HG03039 (cell line): ENCODE measurements around the gene MESP2.
"Not testable (repeated sequence)": the region's sequence is repeated elsewhere in the genome, so short reads cannot be mapped to it uniquely, and the experiment has no call there.

ENCODE experiments used
- ATAC-seq: cut with Tn5 transposase; IDR thresholded peaks from one replicate; pipeline ENCODE4 v1.9.1; 2021; ENCODE audit warnings: mild to moderate bottlenecking, moderate library complexity; ENCODE audit not compliant: unreplicated experiment

MESP2 gene

DNA sequence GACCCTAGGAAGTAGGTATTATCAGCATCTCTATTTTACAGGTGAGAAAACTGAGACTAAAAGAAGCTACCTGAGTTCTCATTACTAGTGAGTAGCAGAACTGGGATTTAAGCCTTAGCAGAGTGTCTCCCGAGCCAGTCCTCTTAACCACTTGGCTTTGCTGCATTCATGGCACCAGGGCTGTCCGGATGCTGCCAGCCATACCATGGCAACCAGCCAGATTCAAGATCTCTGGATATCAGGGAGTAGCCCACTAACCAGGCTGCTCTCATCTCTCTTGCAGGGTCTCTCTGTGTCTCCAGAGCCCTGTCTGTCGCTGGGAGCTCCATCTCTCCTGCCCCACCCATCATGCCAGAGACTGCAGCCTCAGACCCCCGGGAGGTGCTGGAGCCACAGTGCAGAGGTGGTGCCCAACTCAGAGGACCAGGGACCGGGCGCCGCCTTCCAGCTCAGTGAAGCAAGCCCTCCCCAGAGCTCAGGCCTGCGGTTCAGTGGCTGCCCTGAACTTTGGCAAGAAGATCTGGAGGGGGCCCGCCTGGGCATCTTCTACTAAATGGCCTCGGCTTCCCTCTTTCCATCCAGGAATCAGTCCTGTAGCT, 1.7 kb downstream of the MESP2 start:
- ATAC-seq, result no peak

DNA sequence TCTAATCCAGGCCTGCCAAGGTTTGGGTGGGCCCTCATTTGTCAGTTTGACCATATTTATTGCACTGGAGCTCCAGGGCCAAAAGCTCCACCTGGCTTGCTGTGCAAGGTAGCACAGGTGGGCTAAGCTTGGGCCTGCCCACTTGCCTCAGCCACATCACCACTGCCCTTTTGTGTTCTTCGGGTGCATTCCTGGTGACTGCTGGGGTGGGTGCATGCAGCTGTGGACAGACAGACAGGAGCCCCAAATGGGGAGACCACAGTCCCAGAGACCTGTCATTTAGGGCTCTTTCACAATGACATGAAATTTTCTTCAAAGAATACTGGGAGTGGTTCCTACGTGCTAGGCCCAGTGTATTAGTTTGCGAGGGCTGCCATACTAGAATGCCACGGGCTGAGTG, 2.7 kb downstream of the MESP2 start:
- ATAC-seq, result no peak

DNA sequence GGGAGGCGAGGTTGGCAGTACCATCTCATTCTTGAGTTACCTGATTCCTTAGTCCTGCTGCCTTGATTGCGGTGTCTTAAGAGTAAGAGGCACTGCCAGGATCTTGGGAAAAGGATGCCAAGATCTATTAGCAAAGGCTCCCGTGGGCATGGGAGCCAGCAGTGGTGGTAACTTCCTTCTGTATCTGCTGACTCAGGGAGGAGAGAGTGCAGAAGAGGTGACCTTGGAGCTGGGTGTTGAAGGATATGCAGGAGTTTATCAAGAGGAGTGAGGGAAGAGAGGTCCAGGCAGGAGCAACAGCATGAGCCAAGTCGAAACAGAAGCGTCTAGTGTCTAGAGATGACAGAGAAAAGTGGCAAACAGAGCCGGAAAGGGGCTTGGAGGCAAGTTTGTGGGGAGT, 4.5 kb downstream of the MESP2 start:
- ATAC-seq, result no peak

DNA sequence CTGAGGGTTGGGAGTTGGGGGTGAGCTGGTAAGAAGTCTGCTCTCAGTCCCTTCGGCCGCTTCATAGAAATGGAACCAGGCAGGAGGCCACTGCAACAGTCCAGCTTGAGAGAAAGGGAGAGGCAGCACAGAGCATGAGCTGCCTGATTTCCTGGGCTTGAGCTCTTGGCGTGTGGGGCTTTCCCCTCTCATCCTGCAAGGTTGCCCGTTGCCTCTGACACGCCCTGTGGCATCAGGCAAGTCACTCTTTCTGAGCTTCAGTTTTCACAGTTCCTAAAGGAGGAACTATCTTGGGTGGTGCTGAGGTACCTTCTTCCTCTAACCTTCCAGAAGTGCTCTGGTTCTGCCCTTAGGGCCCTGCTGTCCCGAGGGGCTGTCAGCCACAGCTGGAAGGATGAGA, 4.9 kb downstream of the MESP2 start:
- no peak for ATAC-seq

DNA sequence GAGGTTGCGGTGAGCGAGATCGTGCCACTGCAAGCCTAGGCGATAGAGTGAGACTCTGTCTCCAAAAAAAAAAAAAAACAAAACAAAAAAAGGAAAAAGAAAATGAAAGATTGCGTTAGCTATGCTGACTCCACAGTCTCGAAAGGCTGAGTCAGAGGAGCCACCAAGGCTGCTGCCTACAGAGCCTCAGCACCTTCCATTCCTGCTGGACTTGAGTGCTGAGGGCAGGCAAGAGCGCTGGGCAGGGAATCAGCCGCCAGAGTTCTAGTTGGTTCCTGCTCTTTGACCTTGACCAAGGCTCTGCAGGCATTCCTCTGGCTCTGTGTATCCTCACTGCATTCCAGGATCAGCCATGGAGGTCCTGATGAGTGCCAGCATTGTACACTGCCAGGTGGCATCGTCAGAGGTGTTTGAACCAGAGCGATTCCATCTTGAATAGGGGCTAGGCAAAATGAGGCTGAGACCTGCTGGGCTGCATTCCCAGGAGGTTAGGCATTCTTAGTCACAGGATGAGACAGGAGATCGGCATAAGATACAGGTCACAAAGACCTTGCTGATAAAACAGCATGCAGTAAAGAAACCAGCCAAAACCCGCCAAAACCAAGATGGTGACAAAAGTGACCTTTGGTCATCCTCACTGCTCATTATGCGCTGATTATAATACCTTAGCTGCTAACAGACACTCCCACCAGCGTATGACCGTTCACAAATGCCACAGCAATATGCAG, 5.9 kb downstream of the MESP2 start:
- ATAC-seq, result no peak

DNA sequence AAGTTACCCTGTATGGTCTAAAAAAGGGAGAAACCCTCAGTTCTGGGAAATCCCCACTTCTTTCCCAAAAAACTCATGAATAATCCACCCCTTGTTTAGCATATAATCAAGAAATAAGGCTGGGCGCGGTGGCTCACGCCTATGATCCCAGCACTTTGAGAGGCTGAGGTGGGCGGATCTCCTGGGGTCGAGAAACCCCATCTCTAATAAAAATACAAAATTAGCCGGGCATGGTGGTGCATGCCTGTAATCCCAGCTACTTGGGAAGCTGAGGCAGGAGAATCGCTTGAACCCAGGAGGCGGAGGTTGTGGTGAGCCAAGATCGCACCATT, 6.5 kb downstream of the MESP2 start:
- not testable (repeated sequence) for ATAC-seq

DNA sequence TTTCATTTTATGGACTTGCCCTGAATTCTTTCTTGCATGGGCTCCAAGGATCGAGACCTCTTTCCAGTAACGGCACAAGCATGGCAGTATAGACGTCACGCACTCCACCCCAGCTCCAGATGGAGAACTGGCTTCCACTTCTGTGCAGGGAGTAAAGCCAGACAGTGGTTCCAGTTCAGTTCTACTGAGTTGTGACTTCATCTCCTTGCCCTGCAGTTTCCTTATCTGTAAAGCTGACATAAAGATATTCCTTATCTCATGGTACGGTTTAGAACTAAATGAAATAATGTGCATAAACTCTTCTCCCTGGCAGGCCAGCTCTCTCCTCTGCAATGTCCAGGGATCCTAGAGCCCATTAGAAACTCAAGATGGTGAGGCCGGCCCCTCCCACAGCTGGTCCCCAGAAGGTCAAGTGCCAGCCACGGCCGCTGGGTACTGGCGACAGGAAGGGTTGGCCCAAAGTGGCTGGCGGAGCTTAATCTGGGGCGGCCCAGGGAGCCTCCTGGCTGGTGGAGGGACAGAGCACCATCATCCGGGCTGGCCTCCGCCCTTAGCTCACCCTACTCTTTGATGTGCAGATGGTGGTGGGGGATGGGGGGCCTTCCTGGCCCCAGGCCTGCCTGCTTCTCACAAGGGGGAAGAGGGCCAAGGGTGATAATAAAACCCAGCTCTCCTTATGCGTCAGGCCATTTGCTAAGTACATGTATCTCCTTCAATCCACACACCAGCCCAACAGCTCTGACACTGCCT, 7.2 kb downstream of the MESP2 start:
- no peak for ATAC-seq

DNA sequence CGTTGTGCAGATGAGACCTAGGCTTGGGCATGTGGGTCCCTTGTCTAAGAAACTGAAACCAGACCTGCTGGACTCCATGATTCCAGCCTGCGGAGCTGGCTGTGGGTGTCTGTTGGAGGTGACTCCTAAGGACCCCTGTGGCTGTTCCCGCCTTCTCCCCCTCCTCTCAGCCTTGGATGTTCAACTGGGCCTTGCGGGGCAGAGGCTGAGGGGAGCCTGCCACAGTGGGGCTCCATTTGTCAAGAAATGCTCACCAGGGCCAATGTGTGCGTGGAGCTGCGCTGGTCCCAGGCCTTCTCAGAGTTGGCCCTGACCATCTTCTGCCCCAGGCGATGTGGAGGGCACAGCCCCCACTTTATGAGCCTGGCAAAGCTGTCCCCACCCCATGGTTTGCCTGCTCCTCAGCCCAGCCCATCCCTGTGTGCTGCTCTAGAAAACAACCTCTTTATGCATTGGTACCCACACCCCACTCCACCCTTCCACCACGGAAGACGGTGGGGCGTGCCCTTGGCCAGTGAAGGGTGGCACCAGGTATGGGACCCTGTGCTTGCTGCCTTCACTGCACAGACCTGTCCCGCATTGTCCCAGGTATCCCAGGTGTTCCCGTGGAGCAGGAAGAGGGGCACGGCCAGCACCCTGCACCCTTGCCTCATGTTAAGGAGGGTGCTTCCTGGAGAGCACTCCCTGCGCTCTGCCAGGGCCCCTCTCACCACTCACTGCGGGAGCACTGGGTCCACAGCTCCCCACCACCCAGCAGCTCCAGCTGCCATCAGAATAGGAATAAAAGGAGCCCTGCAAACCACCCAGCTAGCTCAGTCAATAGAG, 7.9 kb downstream of the MESP2 start:
- ATAC-seq, result no peak

DNA sequence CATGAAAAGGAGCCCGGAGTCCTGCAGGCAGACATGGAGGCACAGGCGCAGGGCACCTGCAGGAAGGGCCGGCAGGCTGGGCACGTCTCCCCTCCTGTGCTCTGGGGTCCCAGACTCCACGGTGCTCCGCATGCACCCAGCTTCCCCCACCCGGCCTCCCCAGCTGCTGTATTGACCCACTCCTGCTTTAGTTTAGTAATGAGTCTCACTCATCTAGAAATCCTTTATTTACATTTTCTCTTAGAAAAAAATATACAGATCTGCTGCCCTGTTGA, 8.5 kb downstream of the MESP2 start:
- ATAC-seq, result no peak

DNA sequence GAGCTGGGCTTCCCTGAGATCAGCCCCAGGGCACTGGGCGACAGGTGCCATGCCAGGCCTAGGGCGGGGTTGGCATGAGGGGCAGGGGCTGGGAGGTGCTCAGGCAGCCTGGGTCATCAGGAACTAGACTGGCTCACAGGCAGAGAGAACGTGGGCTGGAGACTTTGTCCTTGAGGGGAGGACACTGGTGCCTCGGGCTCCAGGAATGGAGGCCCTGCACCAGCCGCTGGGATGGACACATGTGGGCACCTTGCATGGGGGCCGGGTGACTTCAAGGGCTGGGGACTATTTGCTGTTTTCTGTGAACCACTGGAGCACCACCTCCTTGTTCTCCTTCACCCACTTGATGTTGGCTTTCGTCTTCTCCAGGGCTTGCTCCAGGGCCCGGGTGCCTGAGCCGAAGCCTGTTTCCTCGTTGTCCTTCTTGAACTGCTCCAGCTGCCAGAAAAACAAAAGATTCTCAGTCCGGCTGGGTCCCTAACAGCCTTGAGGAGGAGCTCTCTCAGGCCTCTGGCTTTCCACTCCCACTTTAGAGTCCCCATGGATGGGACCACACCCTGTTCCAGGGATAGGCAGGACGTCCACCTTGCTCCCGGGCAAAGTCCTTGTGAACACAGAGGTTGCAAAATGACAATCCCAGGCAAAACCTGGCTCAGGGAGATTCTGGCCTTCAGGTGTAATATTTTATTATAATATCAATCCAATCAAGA, 9.1 kb downstream of the MESP2 start:
- no peak for ATAC-seq

DNA sequence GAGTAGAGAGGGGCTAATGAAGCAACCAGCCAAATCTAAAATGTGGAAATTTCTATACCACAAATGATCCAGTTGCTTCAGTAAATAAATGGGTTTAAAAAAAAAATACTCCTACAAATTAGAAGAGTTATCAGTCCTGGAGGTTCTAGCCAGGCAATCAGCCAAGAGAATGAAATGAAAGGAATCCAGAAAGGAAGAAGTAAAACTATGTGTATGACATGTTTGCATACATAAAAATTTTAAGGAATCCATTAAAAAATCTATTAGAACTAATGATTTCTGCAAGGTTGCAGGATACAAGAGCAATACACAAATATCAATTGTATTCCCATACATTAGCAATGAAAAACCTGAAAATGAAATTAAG, 9.6 kb downstream of the MESP2 start:
- ATAC-seq, result no peak

DNA sequence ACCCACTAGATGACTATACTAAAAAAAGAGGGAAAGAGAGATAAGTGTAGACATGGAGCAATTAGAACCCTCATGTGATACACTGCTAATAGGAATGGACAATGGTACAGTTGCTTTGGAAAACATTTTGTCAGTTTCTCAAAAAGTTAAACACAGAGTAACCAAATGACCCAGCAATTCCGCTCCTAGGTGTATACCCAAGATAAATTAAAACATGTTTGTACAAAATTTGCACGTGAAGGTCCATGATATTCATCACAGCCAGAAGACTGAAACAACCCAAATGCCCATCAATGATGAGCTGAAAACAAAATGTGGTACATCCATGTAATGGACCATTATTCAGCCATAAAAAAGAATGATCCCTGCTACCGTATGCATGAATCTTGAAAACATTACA, 11.8 kb downstream of the MESP2 start:
- no peak for ATAC-seq

DNA sequence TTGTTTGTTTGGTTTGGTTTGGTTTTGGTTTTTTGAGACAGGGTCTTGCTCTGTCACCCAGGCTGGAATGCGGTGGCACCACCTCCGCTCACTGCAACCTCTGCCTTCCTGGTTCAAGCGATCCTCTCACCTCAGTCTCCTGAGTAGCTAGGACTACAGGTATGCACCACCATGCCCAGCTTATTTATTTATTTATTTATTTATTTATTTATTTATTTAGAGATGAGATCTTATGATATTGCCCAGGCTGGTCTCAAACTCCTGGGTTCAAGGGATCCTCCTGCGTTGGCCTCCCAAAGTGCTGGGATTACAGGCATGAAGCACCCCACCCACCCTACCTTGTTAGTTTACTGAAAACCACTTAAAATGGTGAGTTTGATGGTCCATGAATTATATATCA, 12.5 kb downstream of the MESP2 start:
- not testable (repeated sequence) for ATAC-seq

DNA sequence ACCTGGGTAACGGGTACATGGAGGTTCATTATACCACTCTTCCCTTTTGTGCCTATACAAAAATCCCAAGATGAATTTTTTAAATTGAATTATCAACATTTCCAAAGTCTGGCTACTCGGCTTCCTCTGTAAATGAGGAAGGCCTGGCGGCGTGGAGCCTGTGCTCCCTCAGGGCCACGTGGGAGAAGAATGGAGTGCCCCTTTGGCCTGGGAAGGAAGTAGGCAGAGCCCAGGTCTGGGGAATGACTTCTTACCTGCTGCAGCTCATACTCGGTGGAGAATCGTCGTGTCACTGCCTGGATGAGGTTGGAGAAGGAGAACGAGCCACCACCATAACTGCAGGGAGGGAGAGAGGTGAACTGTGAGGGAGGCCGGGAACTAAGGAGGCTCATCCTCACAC, 14.1 kb downstream of the MESP2 start:
- ATAC-seq, result no peak

DNA sequence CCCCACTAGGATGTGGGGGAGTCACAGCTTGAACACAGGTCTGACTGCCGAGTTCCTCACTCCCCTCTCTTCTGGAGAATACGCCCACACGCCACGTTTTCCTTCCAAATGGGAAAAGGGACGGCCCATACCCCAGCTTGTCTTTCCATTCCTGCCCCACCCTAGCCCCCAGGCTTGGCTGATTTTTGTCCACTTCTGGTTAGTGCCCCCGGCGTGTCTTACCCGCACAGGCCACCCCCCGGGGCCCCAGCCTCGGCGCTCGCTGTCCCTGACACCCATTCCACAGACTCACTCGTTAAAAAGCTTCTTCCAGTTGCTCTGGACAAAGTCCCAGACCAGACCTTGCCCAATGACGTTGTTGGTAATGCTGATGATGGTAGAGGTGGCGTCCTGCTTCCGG, 14.5 kb downstream of the MESP2 start:
- no peak for ATAC-seq

DNA sequence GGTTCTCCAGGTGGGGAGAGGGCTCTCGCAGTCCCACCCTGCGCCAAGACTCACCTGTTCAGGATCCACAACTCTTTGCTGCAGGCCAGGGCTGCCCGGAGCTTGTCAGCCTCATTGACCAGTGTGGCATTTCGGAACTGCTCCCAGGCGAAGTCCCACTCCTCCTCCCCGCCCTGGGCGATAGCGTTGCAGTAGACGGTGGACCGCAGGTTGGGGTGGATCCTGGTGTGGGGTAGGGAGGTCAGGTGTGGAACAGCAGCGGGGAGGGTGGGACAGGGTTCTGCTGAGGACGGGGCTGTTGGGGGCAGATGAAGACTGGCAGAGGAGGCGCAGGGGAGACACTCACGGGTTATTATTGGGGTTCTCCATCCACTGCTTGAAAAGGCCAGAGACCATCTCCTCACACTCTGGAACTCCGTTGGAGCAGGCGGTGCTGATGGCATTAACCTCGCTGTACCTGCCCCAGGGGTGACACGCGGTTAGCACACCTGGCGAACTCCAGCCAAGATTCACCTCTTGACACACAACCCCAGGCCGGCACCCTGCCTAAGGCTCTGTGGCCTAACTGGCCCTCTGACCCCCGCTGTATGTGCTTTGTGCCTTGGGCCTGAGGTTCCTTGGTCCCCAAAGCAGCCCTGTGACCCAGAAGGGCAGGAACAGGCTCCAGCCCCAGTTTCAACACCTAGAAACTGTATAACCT, 16.1 kb downstream of the MESP2 start:
- no peak for ATAC-seq

DNA sequence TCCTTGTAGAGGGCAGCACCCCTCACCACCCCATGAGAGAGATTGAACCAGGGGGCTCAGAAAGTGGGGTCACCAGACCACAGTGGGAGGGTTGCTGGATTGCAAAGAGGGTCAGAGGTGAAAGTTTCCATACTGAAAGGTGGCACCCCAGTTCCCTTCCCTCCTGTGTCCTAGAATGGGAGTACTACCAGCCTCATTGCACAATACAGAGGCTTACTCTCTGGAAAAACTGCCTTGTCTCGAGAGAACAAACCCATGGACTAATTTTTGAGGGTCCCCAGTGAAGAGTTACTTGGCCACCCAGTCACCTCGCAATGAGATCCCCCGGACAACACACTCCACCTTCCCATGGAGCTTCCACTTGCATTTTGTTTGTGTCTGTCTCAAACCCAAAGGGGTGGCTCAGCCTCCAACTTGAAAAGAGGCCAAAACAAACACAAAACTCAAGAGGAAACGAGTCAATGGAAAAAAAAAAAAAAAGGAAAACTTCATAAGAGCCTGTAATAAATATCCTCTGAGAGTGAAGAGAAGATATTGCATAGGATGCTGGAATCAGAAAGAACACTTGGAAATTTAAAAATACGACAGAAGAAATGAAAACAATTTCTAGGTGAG, 18.6 kb downstream of the MESP2 start:
- ATAC-seq, result no peak

DNA sequence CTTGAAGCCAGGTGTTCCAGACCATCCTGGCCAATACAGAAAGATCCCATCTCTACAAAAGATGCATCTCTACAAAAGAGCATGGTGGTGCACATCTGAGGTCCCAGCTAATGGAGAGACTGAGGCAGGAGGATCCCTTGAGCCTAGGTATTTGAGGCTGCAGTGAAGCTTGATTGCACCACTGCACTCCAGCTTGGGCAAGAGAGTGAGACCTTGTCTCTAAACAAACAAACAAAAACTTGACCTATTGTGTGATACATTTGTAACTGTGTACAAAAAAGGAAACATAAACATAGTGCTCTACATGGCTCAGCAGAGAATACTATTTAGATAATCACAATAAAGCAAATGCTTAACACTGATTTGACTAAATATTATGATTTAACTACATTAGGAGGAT, 19.9 kb downstream of the MESP2 start:
- ATAC-seq, result no peak

DNA sequence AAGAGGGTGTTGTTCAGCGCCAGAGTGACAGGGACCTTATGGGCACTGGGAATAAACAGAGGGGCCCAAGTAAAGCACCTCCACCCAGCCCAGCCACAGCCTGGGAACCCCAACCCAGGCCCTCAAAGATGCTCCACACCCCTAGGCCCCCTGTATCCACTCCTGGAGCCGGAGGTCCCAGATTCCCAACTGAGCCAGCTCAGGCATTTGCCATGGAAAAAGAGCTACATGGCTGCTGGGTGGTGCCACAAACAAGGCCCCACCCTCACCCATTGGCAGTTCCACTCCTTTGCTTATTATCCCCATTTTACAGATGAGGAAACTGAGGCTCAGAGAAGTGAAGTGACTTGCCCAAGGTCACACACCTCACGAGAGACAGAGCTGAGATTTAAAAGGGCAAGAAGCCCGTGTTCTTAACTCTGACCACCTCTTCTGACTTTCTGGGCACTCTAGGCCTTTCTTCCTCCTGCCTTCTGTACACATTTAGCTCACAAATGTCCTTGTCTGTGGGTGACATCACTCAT, 21.6 kb downstream of the MESP2 start:
- no peak for ATAC-seq
